Mucosa of stomach (tissue), 1 donor: ENCODE measurements around the gene NRXN2.
"Not testable (repeated sequence)": the region's sequence is repeated elsewhere in the genome, so short reads cannot be mapped to it uniquely, and the experiment has no call there.

ENCODE experiments used
- H3K27me3 ChIP-seq: one replicate; pipeline ENCODE4 v1.7.0; 2013; ENCODE audit warnings: mild to moderate bottlenecking, low read length; ENCODE audit not compliant: control insufficient read depth, insufficient read depth
- H3K36me3 ChIP-seq: one replicate; pipeline ENCODE4 v1.7.0; 2013; ENCODE audit warnings: low read length; ENCODE audit not compliant: control insufficient read depth, insufficient read depth
- H3K4me1 ChIP-seq: one replicate; pipeline ENCODE4 v1.7.0; 2013; ENCODE audit warnings: mild to moderate bottlenecking, low read length; ENCODE audit not compliant: control insufficient read depth, insufficient read depth
- H3K4me3 ChIP-seq: one replicate; pipeline ENCODE4 v1.7.0; 2013; ENCODE audit warnings: low read length
- H3K9ac ChIP-seq: one replicate; pipeline ENCODE4 v1.7.0; 2013; ENCODE audit warnings: mild to moderate bottlenecking, low read length, moderate library complexity
- H3K9me3 ChIP-seq: one replicate; pipeline ENCODE4 v1.7.0; 2013; ENCODE audit warnings: mild to moderate bottlenecking, low read length, moderate library complexity; ENCODE audit not compliant: control insufficient read depth
- donor health status: Pancreatic carcinoma.

NRXN2 gene

DNA sequence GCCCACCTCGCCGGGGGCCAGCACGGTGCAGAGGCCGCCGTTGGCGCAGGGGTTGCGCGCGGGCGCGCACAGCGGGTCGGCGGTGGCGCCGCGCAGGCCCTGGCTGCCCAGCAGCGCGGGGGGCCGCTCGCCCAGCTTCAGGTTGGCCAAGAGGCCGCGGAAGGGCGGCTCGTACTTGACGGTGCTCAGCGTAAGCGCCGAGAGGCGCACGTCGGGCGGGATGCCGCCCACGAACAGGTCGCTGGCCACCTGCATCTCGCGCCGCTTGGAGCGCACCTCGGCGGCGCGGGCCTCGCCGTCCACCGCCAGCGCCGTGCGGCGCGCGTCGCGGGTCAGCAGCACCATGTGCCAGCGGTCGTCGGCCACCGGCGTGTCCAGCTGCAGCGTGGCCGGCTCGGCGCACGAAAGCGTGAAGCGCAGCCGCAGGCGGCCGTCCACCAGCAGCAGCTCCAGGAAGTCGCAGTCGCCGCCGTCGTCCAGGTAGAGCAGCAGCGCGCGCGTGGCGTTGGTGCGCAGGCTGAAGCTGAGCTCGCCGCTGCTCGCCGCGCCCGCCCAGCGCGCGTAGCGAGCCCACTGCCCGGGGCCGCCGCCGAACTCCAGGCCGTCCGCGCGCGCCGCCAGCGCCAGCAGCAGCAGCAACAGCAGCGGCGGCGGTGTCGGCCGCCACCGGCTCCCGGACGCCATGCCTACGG is 9.8 kb downstream of the NRXN2 start:
- Histone ChIP-seq H3K27me3 (peaks cover 94% of the 10 kb centered on the region), H3K4me3 (no peak overlapping the region), H3K4me1 (peaks cover 5% of the 10 kb centered on the region), H3K9ac (no peak overlapping the region), H3K36me3 (no peaks in the 10 kb centered on the region), H3K9me3 (no peaks in the 10 kb centered on the region)

DNA sequence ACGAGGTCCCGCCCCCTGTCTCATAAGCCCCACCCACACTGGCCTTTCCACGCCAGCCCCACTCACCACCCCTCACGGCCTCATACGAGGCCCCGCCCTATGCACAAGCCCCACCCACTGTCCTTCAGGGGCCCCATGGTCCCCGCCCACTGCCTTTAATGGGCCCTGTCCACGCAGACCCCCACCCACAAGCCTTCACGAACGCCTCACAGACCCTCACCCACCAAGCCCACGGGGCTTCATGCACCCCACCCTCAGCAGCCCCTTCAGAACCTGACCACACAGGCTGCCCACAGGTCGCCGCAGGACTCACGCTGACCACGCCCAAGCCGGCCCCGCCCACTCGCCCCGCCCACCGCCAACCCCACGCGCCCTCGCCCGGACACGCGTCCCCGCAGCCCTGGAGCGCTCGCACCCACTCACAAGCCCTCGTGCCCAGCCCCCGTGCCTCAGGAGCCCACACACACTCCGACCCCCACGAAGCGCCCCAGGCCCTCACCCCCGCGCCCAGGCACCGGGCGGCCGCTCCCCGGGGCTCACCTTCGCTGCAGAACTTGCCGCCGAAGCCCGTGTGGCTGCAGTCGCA is 10.5 kb downstream of the NRXN2 start:
- H3K4me3 ChIP-seq: no peak overlapping the region
- H3K9ac ChIP-seq: no peak overlapping the region
- no peaks in the 10 kb centered on the region for H3K36me3 ChIP-seq
- H3K4me1 ChIP-seq: peaks cover 5% of the 10 kb centered on the region
- no peaks in the 10 kb centered on the region for H3K9me3 ChIP-seq
- H3K27me3 ChIP-seq: peaks cover 88% of the 10 kb centered on the region

DNA sequence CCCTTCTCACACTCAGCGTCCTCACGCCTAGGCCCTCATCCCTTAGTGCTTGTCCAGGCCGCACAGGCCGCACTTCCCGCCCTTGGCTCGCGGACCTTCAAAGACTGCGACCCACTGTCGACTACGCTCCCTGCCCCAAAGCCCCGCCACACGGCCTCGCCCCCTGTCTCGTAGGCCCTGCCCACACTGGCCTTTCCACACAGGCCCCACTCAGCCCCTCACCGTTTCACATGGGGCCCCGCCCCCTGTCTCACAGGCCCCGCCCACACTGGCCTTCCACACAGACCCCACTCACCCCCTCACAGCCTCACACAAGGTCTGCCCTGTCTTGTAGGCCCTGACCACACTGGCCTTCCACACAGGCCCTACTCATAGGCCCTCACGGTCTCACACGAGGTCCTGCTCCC is 11.0 kb downstream of the NRXN2 start:
- no peaks in the 10 kb centered on the region for H3K9me3 ChIP-seq
- H3K9ac ChIP-seq: no peak overlapping the region
- H3K27me3 ChIP-seq: peaks cover 82% of the 10 kb centered on the region
- no peaks in the 10 kb centered on the region for H3K36me3 ChIP-seq
- peaks cover 5% of the 10 kb centered on the region for H3K4me1 ChIP-seq
- no peak overlapping the region for H3K4me3 ChIP-seq

DNA sequence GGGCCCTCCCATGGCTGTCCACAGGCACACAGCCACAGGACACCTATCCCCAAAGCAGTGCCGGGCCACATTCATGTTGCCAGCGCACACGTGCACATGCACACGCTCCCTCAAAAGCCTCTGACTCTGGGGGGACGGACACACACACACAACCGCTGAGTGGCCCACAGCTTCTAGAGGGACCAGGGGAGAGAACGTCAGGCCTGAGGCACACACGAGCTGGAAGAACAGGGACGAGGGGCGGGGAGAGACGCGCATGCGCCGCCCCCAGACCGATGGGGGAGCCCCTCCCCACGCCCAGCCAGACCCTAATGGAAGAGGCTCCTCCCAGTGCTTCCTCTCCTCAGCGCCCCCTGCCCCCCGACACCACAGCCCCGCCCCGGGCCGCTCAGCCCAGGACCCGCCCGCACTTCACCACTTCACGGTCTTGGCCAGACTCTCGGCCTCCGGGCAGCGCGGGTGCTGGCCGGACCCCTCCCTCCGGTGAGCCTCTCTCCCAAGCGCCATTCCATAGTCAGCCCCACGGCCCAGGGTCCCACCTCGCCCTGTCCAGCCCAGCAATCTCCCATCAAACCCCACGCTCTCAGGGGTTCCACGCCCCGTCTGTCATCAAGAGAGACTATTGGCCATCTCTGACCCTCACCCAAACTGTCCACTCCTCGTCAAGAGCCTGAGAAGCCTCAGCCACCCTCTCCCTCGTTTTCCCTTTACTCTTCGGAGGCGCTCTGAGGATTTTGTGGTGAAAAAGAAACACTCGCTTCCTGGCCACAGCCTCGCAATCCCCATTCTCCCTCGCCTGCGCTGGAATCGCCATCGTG is 11.7 kb downstream of the NRXN2 start:
- Histone ChIP-seq H3K9me3 (no peaks in the 10 kb centered on the region), H3K4me3 (no peak overlapping the region), H3K9ac (no peak overlapping the region), H3K4me1 (peaks cover 5% of the 10 kb centered on the region), H3K36me3 (no peaks in the 10 kb centered on the region), H3K27me3 (peaks cover 76% of the 10 kb centered on the region)

DNA sequence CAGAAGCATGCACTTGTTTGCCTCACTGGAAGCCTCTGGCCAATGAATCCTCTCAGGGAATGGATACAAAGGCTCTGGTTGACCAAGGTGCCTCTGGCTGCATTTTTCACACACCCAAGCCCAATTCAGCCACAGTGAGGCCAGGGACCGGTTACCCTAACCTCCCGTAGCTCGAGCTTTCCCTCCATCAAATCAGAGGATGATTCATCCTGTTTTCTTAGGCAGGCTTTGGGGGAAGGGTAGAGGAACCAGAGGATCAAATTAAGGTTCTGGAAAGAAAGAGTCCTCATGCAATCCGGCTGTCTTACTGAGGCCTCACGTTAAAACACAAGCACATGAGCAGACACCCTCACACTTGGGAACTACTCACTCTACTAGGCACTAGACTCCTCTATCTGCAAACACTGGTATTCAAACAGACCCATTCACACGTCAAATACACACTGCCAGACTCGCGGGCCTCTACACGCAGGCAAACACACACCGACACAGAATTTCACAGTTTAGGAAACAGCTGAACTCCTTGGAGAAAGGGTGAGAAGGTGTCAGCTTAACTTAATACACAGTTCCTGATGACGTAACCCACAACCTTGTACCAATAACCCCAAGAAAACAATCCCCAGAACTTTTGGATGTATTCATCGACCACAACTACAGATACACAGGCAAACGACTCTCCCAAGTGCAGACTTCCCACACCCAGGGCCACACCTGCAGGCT is 12.4 kb downstream of the NRXN2 start:
- Histone ChIP-seq H3K36me3 (no peaks in the 10 kb centered on the region), H3K4me1 (peaks cover 5% of the 10 kb centered on the region), H3K4me3 (no peak overlapping the region), H3K9ac (no peak overlapping the region), H3K27me3 (peaks cover 70% of the 10 kb centered on the region), H3K9me3 (no peaks in the 10 kb centered on the region)

DNA sequence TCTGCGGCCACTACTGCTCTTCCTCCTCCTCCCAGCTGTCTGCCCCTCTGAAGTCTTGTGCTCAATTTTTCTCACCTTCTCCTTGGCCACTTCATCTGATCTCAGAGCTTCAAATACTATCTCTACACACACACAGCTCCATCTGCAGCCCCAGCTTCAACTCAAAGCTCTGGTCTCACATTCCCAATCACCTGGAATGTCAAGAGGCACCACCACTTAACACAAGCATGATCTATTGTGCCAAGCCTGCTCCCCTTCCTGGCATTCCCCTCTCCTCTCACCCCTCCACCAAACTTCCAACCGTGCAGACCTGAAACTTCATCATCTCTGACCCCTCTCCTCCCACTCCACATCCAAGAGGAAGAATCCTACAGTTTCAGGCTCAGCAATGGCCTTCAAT is 17.5 kb downstream of the NRXN2 start:
- Histone ChIP-seq H3K4me1 (no peaks in the 10 kb centered on the region), H3K27me3 (peaks cover 39% of the 10 kb centered on the region), H3K36me3 (no peaks in the 10 kb centered on the region), H3K9me3 (no peaks in the 10 kb centered on the region), H3K9ac (no peak overlapping the region), H3K4me3 (no peak overlapping the region)

DNA sequence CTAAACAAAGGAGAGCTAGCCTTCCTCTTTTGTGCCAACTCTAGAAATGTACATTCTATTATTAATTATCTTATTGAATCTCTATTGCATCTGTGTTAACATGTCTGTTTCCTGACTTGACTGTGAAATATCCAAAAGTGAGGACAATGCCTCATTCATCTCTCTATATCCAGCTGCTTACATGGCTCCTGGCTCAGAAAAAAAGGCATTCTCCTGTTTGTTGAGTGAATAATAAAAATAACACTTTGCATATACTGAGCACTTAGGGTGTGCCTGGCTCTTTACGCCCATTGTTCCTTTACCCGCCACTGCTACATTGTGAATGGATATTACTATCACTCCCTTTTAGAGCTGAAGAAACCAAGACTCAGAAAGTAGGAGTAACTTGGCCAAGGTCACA is 19.9 kb downstream of the NRXN2 start:
- H3K9me3 ChIP-seq: no peaks in the 10 kb centered on the region
- H3K27me3 ChIP-seq: peaks cover 25% of the 10 kb centered on the region
- H3K4me3 ChIP-seq: no peak overlapping the region
- no peak overlapping the region for H3K9ac ChIP-seq
- no peaks in the 10 kb centered on the region for H3K36me3 ChIP-seq
- H3K4me1 ChIP-seq: no peaks in the 10 kb centered on the region

DNA sequence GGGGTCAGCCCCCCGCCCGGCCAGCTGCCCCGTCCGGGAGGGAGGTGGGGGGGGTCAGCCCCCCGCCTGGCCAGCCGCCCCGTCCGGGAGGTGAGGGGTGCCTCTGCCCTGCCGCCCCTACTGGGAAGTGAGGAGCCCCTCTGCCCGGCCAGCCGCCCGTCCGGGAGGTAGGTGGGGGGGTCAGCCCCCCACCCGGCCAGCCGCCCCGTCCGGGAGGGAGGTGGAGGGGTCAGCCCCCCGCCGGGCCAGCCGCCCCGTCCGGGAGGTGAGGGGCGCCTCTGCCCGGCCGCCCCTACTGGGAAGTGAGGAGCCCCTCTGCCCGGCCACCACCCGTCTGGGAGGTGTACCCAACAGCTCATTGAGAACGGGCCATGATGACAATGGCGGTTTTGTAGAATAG is 21.0 kb downstream of the NRXN2 start:
- not testable (repeated sequence) for H3K9ac ChIP-seq, H3K36me3 ChIP-seq, H3K4me1 ChIP-seq, H3K9me3 ChIP-seq, H3K4me3 ChIP-seq
- peaks cover 28% of the 10 kb centered on the region for H3K27me3 ChIP-seq

DNA sequence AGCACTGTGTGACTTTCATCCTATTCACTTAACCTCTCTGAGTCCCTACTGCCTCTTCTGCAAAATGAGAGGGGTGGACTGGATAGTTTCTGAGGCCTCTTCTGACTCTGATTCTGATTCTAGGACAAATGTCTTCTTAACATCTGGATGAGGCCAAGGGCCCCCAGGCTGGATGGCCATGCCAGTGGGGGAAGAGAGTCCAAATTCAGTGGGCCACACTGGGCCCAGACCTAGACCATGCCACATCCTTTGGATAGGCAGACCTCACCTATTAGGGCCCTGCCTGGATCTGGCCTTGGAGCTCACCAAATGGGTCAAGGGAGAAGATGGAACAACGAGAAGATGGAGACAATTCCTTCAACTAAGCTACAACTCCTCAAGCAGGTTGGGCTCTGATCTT is 24.6 kb downstream of the NRXN2 start:
- Histone ChIP-seq H3K9ac (no peak overlapping the region), H3K27me3 (peaks cover 40% of the 10 kb centered on the region), H3K36me3 (no peaks in the 10 kb centered on the region), H3K9me3 (no peaks in the 10 kb centered on the region), H3K4me3 (no peak overlapping the region), H3K4me1 (no peaks in the 10 kb centered on the region)

DNA sequence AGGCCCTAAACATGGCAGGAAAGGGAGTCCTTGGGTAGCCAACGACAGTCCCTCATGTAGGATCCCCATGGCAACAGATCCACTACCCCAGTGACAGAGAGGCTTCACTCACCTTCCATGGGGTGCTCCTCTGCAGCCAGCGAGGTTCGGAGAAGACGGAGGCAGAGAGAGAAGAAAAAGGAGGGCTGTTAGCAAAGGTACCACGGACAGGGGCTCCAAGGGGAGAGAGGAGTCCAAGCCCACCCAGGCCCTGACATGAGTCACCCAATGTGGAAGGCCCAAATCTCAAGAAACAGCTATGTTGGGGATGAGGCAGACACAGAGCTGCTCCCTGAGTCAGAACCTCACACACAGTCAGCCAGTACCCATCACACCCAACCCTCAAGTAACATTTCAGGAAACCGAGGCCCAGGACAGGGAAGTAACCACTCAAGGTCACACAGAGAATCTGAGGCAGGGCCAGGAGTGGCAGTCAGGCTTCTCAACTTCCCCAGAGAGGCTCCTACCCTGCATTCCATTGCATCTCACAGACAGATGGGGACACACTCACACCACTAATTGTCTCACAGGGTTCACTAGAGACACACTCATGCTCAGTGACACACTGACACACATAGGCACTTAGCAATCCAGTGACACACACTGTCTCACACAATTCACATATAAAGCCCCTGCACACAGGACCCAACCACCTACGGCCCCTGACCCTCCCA is 25.2 kb downstream of the NRXN2 start:
- peaks cover 43% of the 10 kb centered on the region for H3K27me3 ChIP-seq
- no peak overlapping the region for H3K9ac ChIP-seq
- H3K36me3 ChIP-seq: no peaks in the 10 kb centered on the region
- H3K9me3 ChIP-seq: no peaks in the 10 kb centered on the region
- no peaks in the 10 kb centered on the region for H3K4me1 ChIP-seq
- H3K4me3 ChIP-seq: no peak overlapping the region

DNA sequence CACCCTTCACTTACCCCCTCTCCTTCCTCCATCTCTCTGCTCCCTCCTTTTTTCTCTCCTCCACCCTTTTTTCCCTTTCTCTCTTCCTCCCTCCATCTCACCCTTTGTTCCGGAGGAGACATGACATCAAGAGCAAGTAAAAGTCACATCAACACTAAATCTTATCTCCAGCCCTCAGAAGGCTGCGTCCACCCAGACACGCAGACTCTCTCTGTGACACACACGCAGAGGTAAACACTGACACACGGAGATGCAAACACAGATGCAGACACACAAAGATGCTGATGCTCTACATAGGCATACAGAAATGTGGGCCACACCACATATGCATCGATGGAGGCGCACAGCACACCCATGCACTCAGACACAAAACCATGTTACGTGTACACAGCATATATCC is 27.0 kb downstream of the NRXN2 start:
- no peak overlapping the region for H3K9ac ChIP-seq
- no peaks in the 10 kb centered on the region for H3K36me3 ChIP-seq
- peaks cover 56% of the 10 kb centered on the region for H3K27me3 ChIP-seq
- no peak overlapping the region for H3K4me3 ChIP-seq
- H3K9me3 ChIP-seq: no peaks in the 10 kb centered on the region
- H3K4me1 ChIP-seq: no peaks in the 10 kb centered on the region
